ENCODE measurements around the gene CCDC180.

DNA sequence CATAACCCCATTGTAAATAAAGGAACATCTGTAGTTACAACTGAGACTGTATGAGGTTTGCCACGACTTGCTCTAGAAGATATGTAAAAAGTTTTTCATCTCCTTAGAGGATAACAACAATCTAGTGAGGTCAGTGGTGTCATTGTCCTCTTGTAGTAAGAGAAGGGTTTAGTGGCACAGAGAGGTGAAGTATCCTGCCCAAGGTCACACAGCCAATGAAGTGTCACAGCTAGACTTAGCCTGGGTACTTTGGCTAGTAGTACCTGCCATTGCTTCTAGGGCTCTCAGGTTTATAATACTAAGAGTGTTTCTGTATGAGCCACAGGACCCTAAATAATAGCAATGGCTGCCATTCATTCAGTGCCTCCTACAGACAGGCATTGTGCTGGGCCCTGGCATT, 13.8 kb downstream of the CCDC180 start:
- TF ChIP-seq, protein P1, sequence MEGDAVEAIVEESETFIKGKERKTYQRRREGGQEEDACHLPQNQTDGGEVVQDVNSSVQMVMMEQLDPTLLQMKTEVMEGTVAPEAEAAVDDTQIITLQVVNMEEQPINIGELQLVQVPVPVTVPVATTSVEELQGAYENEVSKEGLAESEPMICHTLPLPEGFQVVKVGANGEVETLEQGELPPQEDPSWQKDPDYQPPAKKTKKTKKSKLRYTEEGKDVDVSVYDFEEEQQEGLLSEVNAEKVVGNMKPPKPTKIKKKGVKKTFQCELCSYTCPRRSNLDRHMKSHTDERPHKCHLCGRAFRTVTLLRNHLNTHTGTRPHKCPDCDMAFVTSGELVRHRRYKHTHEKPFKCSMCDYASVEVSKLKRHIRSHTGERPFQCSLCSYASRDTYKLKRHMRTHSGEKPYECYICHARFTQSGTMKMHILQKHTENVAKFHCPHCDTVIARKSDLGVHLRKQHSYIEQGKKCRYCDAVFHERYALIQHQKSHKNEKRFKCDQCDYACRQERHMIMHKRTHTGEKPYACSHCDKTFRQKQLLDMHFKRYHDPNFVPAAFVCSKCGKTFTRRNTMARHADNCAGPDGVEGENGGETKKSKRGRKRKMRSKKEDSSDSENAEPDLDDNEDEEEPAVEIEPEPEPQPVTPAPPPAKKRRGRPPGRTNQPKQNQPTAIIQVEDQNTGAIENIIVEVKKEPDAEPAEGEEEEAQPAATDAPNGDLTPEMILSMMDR (IDR thresholded peaks at IDR 0.05 in 2 of 3, conservative IDR thresholded peaks at IDR 0.05 in 1 of 3; ENCODE audit: control insufficient read depth in 2 of 3, extremely low read depth in 1 of 3, insufficient read depth in 1 of 3, low read depth in 3 of 3, low read length in 3 of 3), result no peak
- no peak for TF ChIP-seq POLR2A (IDR thresholded peaks at IDR 0.05; ENCODE audit: low read depth, low read length)
- TF ChIP-seq, protein P2, sequence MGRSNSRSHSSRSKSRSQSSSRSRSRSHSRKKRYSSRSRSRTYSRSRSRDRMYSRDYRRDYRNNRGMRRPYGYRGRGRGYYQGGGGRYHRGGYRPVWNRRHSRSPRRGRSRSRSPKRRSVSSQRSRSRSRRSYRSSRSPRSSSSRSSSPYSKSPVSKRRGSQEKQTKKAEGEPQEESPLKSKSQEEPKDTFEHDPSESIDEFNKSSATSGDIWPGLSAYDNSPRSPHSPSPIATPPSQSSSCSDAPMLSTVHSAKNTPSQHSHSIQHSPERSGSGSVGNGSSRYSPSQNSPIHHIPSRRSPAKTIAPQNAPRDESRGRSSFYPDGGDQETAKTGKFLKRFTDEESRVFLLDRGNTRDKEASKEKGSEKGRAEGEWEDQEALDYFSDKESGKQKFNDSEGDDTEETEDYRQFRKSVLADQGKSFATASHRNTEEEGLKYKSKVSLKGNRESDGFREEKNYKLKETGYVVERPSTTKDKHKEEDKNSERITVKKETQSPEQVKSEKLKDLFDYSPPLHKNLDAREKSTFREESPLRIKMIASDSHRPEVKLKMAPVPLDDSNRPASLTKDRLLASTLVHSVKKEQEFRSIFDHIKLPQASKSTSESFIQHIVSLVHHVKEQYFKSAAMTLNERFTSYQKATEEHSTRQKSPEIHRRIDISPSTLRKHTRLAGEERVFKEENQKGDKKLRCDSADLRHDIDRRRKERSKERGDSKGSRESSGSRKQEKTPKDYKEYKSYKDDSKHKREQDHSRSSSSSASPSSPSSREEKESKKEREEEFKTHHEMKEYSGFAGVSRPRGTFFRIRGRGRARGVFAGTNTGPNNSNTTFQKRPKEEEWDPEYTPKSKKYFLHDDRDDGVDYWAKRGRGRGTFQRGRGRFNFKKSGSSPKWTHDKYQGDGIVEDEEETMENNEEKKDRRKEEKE (IDR thresholded peaks at IDR 0.05), result no peak
- no peak for TF ChIP-seq NFIC (IDR thresholded peaks at IDR 0.05; ENCODE audit: low read depth, low read length)
- no peak for TF ChIP-seq KDM1A (IDR thresholded peaks at IDR 0.05; ENCODE audit: borderline replicate concordance)
- no peak for TF ChIP-seq PML (IDR thresholded peaks at IDR 0.05; ENCODE audit: low read length)
- TF ChIP-seq ZNF217 (IDR thresholded peaks at IDR 0.05), result no peak
- TF ChIP-seq RAD21 (IDR thresholded peaks at IDR 0.05; ENCODE audit: insufficient read depth, low read depth, low read length), result no peak
- TF ChIP-seq, protein P3, sequence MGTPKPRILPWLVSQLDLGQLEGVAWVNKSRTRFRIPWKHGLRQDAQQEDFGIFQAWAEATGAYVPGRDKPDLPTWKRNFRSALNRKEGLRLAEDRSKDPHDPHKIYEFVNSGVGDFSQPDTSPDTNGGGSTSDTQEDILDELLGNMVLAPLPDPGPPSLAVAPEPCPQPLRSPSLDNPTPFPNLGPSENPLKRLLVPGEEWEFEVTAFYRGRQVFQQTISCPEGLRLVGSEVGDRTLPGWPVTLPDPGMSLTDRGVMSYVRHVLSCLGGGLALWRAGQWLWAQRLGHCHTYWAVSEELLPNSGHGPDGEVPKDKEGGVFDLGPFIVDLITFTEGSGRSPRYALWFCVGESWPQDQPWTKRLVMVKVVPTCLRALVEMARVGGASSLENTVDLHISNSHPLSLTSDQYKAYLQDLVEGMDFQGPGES (IDR thresholded peaks at IDR 0.05), result no peak
- no peak for TF ChIP-seq POLR2AphosphoS5 (IDR thresholded peaks at IDR 0.05; ENCODE audit: low read length)
- TF ChIP-seq, protein P4, sequence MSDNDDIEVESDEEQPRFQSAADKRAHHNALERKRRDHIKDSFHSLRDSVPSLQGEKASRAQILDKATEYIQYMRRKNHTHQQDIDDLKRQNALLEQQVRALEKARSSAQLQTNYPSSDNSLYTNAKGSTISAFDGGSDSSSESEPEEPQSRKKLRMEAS (IDR thresholded peaks at IDR 0.05; ENCODE audit: low read depth, low read length), result no peak
